ENCODE data around the gene INPP4A. TPM values are rescaled to one million over a fixed set of nuclear protein-coding genes. Genes with fewer than 3 reads are reported as not detected.

The INPP4A gene
- total and polyA plus RNA-seq, 10 of the 15 experiments (the other 5 are each of a cell fraction or from before 2014, with no cell fraction given), result 4.7 to 62.3 (median 36.9) TPM

DNA sequence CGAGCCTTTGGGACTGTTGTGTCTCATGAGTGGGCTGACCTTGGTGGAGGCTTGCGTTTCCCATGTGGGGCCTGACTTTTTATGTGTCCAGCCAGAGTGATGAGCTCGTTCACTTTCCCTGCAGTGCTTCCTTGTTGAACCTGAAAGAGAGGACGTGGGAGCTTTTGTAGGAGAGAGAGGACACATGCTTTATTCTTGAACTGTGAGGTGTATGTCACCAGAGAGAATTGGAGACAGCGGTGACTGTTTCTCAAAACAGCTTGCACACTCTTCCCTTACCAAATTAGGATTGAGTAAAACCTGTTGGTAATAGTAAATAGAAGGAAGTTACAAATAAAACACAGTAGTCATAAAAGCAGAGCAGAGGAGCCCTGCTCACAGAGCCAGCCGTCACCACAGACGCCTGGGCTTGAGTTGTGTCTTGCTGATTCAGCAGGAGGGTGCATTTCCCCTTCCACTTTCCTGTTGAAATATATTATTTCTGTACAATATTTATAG is 60.7 kb downstream of the INPP4A start (continued):
- TF ChIP-seq, protein P1, sequence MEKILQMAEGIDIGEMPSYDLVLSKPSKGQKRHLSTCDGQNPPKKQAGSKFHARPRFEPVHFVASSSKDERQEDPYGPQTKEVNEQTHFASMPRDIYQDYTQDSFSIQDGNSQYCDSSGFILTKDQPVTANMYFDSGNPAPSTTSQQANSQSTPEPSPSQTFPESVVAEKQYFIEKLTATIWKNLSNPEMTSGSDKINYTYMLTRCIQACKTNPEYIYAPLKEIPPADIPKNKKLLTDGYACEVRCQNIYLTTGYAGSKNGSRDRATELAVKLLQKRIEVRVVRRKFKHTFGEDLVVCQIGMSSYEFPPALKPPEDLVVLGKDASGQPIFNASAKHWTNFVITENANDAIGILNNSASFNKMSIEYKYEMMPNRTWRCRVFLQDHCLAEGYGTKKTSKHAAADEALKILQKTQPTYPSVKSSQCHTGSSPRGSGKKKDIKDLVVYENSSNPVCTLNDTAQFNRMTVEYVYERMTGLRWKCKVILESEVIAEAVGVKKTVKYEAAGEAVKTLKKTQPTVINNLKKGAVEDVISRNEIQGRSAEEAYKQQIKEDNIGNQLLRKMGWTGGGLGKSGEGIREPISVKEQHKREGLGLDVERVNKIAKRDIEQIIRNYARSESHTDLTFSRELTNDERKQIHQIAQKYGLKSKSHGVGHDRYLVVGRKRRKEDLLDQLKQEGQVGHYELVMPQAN (conservative IDR thresholded peaks at IDR 0.05), result no peak
- TF ChIP-seq PBX3 (IDR thresholded peaks at IDR 0.05; ENCODE audit: insufficient replicate concordance, low read depth, low read length) (no peak), MEF2B (IDR thresholded peaks at IDR 0.05; ENCODE audit: partially characterized antibody, poor library complexity, severe bottlenecking) (no peak)
- TF ChIP-seq, protein P2, sequence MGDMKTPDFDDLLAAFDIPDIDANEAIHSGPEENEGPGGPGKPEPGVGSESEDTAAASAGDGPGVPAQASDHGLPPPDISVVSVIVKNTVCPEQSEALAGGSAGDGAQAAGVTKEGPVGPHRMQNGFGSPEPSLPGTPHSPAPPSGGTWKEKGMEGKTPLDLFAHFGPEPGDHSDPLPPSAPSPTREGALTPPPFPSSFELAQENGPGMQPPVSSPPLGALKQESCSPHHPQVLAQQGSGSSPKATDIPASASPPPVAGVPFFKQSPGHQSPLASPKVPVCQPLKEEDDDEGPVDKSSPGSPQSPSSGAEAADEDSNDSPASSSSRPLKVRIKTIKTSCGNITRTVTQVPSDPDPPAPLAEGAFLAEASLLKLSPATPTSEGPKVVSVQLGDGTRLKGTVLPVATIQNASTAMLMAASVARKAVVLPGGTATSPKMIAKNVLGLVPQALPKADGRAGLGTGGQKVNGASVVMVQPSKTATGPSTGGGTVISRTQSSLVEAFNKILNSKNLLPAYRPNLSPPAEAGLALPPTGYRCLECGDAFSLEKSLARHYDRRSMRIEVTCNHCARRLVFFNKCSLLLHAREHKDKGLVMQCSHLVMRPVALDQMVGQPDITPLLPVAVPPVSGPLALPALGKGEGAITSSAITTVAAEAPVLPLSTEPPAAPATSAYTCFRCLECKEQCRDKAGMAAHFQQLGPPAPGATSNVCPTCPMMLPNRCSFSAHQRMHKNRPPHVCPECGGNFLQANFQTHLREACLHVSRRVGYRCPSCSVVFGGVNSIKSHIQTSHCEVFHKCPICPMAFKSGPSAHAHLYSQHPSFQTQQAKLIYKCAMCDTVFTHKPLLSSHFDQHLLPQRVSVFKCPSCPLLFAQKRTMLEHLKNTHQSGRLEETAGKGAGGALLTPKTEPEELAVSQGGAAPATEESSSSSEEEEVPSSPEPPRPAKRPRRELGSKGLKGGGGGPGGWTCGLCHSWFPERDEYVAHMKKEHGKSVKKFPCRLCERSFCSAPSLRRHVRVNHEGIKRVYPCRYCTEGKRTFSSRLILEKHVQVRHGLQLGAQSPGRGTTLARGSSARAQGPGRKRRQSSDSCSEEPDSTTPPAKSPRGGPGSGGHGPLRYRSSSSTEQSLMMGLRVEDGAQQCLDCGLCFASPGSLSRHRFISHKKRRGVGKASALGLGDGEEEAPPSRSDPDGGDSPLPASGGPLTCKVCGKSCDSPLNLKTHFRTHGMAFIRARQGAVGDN (IDR thresholded peaks at IDR 0.05), result no peak

Data from GM12878 (cell line).